IPS-NIHi11 (cell line): Measurements from ENCODE around the gene FAM234B.

Experiments used
- DNase-seq: peaks from one replicate; pipeline ENCODE4 v3.0.0; 2012; ENCODE audit warnings: mixed read lengths, low spot score

The FAM234B gene

GRCh38 chr12:13091832-13092231 is 47.7 kb downstream of the FAM234B start:
- DNase-seq: no peak

DNA sequence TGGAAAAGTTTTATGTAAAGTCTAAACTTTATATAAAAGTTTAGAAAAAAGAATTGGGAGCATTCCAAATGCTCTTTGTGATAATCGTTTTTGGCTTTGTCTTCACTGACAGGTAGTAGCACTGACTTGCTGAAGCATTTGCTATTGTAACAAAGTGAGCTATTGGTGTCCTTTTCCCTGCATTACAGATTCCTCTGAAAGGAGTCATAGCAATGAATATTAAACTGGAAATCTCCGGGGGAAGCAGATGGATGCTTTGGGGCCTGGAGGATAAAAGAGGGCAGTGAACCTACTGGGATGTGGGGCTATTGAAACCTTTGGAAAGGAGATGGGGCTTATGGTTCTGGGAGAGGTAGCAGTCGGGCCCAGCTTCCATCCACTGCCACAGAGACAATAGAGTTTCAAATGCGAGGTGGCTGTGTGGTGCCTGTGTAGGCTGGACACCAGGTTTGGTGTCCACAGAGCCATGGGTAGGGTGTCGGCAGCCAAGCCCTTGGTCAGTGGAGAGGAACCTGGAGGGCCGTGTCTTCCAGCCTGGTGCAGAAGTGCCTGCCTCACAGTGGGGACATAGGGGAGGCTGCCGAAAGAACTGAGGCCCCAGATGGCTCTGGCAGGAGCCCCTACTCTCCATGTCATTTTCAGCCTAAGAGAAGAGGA is 49.1 kb downstream of the FAM234B start:
- DNase-seq: no peak

GRCh38 chr12:13093848-13094220 is 49.7 kb downstream of the FAM234B start:
- no peak for DNase-seq

- DNase-seq: no peak
Measured at GRCh38 chr12:13094367-13094766, 50.2 kb downstream of the FAM234B start.

- no peak for DNase-seq
Measured at GRCh38 chr12:13095266-13095995, 51.2 kb downstream of the FAM234B start.

- no peak for DNase-seq
Measured at GRCh38 chr12:13097491-13098011, 53.4 kb downstream of the FAM234B start.

DNA sequence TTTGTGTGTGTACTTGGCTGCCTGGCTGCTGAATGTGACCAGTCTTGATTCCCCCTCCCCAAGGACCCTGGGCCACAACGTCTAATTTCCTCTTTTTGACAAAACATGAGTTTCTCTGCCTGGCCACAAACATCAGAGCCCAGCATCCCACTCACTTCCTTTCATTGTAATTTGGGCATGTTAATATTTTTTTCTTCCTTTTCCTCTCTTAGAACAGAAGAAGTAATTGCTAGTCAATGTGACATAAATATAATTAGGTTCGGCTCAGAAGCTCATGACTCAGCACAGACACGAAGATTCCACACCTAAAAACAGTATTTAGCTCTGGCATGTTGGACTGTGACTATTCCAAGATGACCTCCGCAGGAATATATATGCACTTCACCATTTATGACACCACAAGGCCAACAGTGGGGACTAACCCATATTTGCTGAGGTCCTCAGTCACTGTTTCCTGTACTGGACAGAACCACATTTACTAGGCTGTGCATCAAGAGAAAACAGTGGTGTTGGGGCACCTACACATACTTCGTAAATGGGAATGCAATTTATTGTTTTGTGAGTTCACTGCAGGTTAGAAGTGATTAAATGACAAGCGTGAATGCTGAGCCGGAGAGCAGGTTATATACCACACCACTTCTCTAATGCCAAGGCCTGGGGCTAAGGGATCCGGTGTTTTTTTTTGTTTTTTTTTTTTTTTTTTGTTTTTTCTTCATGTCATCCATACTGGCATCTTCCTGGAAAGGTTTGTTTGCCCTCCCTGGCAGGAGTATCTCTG is 55.1 kb downstream of the FAM234B start:
- no peak for DNase-seq

GRCh38 chr12:13099844-13100604 is 55.8 kb downstream of the FAM234B start:
- no peak for DNase-seq

- no peak for DNase-seq
Measured at GRCh38 chr12:13100605-13100881, 56.4 kb downstream of the FAM234B start.

- peak; percentile 93 for DNase-seq
Measured at GRCh38 chr12:13100882-13101769, 56.9 kb downstream of the FAM234B start.

GRCh38 chr12:13101821-13102375 is 57.7 kb downstream of the FAM234B start:
- DNase-seq: peak; percentile 16

DNA sequence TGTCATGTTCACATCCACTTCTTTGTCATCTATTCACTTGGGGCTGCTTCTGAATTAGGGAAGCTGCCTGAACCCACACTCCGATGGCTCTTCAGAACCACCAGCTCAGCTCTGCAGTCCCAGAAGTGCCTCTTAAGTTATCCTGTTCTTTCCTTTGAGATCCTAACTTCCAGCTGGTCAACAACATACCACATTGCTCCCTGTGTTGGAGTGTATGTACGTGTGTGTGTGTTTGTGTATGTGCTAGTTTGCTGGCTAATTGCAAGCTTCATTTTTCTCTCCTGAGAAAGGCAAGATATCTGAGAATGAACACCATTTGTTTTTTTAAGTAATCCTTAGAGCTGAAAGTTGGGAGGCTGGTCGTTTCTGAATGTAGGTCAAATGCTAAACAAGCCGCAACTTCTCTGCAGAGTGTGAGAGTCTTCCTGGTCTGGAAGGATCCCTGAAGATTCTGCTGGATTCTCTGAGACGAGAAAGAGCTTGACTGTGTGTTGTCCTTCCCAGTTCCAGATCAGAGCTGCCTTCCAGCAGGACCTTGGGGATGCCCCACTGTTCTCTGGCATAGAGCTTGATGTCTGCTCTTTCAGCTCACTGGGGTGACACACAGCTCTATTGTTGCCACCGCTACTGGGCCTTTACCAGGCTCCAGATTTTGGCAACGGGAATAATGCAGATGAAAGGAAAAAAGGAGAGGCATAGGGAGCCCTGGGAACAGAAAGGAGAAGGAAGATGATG is 58.4 kb downstream of the FAM234B start:
- DNase-seq: no peak

DNA sequence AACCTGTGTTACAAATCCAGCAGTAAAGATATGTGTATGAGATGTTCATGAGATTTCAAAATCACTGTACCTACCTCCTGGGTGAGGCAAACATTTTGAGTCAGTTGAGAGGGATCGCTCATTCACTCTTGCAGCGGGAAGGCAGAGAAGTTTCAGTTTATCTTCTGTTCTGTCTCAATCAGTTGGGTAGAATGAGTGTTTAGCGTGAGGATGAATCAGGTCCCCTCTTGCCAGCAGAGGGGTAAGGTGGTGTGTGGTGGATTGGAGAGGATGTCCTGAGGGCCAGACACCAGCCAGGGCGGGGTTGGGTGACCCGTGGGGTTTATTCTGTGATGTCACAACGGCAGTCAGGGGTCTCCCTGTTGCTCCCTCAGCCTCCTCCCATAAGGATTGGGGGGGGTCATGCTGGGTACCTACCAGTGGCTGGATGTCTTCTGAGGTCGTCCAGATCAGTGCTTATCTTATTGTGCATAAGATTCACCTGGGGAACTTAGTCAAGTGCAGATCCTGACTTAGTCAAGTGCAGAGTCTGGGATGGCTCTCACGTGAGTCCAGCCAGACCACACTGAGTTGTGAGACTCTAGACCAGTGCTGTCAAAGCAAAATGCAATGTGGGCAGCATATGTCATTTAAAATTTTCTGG is 59.3 kb downstream of the FAM234B start, which contains the start of gene GSG1:
Gene GSG1 (minus strand): TSS at position 277 of the 643 bp plus-strand sequence. CDS start 155 bp downstream, at position 122.
- no peak for DNase-seq

- no peak for DNase-seq
Measured at GRCh38 chr12:13104409-13104808, 60.2 kb downstream of the FAM234B start.

DNA sequence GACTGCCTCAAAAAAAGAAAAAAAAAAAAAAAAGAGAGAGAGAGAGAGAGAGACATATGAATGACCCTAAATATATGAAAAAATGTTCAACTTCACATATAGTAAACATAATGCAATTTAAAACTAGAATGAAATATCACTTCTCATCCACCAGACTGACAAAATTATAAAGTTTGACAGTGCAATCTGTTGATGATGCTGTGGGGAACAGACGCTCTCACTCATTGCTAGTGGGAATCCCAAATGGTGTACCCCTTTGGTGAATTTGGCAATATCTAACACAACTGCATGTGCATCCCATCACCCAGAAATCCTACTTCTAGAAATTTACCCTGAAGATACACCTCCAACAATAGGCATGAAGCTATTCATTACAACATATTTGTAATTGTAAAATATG is 61.6 kb downstream of the FAM234B start:
- no peak for DNase-seq

- no peak for DNase-seq
Measured at GRCh38 chr12:13106666-13107065, 62.5 kb downstream of the FAM234B start.

- no peak for DNase-seq
Measured at GRCh38 chr12:13112968-13113367, 68.8 kb downstream of the FAM234B start.

DNA sequence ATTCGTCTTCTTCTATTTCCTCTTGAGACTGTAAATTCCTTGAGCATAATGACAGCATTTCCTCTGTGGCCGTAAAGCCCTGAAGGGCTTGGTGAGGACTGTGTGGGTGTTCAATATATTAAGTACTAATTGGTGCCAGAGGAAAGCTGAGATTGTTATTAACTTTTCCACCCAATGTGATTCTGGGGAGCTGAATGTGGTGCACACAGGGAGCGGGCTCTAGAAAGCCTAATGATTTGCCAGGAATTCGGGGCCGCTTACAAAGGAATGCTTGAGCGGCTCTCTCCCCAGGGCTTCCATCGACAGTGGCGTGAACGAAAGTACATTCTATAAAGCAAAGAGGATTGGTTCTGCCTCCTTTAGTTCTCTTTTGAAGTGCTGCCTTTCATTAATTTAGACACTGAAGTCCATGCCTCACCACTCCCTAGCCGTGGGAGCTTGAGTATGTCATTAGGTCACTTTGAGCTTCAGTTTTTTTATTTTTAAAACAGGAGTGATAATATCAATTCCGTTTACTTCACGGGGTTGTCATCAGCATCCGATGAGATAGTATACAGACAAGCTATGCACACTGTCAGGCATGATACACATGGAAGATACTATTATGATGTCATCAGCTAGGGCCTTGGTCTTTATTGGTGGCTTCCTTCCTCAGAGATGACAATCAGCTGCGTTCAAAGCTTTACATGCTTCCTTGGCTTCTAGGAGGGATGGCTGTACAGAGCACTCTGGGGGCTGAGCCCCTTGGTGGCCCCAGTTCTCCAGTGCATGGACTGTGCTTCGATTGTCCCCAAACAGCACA is 70.3 kb downstream of the FAM234B start:
- peak; percentile 70 for DNase-seq

DNA sequence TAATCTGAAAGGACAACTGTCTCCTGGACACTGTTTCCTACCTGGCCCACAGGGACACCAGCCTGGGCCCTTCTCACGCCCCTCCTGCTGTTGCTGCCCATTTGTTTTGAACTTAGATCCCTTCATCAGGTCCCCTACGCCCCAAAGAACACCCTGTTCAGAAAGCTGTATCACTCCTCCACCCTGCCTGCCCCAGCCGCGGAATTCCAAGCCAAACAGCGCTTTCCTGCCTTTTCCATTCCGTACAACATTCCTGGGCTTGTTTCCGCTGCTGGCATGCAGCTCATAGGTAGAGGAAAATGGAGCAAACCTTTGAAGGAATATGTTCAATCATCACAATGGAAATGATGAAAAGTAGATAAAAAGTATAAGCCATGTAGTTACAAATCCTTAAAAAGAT is 72.1 kb downstream of the FAM234B start:
- no peak for DNase-seq
